Stimulated activated CD4-positive, alpha-beta T cell treated with anti-CD3 and anti-CD28 coated beads, Interleukin-1b, Interleukin-23, amount 100 ng/mL, for 48 hours (primary cell): ENCODE measurements around the gene HOXD1.

Source experiments
- DNase-seq: peaks from one replicate; pipeline ENCODE4 v3.0.0-alpha.2; 2020

Gene HOXD1

DNA sequence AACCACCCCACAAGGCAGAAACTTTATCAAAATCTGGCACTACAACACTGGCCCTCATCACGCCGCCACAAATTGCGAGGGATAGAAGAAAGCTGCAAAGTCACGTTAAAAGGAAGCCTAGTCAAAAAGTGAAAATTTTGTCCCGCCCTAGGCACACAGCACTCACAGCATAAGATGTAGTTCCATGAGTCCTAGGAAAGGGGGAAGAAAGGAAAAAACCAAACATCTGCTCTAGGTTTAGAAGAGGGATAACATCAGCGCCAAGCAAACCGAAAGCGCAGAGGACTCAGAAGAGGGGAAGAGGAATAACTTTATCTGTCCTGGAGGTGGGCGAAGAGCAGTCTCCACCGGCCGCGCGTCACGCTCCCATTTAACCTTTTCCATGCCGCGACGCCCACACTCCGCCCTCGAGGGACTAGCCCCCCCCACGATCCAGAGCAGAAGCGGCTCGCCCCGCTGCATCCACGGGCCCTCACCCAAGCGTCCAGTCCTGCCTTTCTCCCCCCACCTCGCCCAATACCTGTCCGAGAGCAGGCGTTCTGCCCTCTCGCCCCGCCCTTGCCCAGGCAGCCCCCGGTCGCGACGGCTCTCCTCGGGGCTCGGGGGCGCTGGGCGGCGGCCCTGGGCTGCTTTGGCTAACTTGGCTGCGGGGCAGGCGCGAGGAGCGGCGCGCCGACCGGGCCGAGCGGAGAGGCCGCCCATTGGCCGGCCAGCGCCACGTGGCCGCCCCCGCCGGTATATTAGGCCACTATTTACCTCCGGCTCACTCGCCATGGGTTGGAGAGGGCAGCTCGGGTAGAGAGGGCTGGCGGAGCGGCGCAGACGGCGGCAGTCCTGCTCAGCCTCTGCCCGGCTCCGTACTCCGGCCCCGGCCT, at the start of gene HOXD1:
Gene HOXD1, plus strand, starts transcription at position 770 of the 875 bp plus-strand sequence. CDS start 134 bp downstream, outside the sequence.
- DNase-seq = no peak

DNA sequence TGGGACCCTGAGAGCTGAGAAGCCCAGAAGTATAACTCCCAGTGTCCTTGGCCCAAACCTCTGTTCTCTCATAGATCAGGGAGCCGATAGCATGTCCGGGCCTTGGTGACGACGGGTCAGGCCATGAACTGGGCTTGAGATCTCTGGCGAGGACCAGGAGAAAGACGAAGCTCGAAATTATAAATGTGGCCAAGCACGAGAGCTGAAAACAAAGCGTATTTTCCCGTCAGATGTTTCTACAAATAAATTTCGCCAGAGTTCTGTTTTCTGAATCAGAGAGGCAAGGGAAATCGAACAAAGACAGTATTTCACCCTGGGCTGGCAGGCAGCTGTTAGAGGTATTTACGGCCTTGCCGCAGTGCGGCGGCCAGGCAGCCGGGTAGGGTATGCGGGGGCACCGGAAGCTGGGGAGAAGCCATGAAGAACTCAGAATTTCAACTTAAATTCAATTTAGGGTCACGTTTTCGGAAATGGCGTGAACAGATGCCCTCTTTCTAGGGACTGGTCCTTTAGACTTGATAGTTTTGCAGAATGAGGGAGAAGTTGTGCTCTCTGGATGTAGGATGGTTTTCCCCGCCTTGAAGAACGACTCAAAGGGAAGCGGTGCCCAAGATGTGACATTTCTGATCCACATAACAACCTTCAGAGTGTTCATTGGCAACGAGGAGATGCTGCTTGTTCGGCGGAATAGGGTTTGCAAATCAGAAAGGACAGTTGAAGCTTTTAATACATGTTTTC, 49.4 kb upstream of the HOXD1 start:
- DNase-seq = no peak

DNA sequence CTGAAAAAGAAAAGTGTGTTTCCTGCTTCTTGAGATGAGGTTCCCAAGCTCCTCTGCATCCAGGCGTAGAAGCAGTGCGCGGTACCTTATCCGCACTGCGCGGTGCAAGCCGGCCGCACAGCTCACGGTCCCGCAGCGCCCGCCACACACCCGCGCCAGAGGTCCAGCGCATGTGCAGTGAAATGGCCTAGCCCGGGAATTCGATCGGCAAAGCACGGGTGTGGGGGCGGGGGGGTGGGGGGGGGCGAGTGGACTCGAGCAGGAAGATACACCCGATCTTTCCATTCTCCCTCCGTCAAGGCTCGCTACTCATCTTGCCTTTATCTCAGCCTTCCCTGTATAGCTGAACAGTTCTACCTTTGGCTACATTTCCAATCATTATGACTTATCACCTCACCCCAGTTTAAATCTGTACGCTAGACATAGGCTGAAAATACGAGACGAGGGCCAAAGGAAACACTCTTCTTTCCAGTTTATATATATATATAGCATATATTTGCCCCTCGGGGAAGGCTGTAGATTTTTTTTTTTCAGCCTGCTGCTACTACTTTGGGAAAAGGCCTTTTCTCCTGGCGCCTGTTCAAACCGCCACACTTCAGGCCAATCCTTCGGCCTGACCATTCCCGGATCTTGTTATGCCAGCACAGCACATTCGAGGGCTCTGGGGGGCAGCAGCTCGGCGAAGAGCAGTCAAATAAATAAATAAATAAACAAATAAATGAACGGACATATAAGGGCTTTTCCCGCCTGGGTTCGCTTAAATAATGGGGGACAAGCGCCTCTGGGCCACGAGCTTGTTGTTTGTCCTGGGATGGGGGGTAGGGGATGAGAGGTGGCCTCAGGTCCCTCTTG, 48.6 kb upstream of the HOXD1 start:
- DNase-seq = no peak

DNA sequence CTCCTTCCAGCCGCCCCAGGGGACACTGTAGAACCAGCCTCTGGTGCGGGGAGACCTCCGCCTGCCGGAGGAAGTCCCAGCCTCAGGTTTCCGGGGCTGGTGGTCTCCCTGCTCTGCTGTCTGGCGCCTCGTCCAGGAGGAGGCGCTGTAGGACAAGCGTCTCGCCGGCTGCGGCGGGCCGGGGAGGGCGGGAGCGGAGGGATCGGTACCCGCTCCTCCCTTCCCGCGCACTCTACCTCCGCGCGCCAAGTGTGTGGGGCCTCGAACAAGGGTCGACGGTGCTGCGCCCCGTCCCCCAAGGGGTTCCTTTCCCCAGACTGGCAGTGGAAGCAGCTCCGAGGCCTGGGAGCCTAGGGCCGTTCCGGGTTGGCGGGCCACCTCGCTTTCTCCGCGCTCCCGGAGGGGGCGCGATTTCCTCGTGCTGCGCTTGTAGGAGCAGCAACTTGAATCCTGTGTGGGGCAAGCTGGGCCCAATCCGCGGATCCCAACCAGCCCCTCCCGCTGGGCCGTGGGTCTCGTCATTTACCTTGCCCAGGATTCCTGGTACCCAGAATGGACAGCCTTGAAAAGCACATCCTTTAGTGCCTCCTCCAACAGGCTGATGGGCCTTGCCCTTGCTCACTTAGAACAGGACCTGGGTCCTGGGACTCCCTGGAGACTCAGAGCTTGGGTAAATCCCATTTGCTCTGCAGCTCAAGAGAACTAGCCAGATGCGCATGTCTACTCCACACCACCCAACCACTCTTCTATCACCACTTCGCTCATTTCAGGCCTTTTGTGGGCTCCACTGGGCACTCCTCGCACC, 47.8 kb upstream of the HOXD1 start:
- peak; percentile 66 for DNase-seq

- no peak for DNase-seq
Observed at GRCh38 chr2:176142281-176142680, 46.2 kb upstream of the HOXD1 start.

GRCh38 chr2:176145085-176145969, 43.1 kb upstream of the HOXD1 start:
- DNase-seq = no peak

DNA sequence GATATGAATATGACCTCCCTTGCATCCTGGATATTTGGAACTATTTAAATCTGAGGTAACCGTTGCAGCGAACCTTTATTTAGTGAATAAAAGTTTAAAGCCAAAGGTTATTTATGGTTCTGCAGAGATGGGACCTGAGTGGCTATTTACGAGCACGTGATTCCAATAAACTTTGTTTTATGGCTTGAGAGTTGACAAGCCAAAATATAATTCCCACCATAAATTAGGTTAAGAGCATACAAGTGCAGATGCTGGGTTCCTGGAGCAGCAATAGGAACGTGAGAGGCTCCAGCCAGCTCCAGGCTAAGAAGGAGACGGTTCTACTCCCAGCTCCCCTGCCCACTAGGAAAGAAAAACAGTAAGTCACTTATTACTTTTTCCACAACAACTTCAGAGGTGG, 42.4 kb upstream of the HOXD1 start:
- no peak for DNase-seq

GRCh38 chr2:176146645-176147044, 41.8 kb upstream of the HOXD1 start:
- no peak for DNase-seq

DNA sequence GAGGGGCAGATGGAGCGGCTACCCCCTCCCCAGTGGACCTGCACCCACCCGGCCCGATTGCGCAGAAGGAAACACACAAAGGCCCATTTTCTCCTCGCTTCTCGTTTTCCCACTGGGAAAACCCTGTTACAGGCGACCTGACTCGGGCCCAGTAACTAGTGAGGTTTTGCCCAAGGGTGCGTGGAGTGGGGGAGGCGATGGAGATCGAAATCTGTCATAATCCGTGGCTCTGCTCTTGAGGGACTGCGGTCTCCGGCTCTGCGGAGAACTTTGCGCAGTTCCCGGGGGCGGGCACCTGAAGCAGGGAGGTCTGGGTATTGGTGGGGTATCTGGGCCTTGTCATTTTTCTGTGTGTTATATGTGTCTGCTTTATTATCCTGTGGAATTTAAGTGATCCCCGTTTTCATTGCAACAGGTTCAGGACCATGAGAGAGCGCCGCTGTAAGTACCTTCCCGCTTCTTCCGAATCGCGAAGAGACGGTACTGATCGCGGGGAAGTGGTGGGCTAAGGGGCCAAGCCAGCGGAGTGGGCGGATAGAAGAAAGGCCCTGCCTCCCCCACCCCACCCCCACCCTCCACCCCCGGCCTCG, 41.2 kb upstream of the HOXD1 start:
- no peak for DNase-seq

- DNase-seq = no peak
Observed at GRCh38 chr2:176147800-176148496, 40.5 kb upstream of the HOXD1 start.

GRCh38 chr2:176148751-176149421, 39.6 kb upstream of the HOXD1 start:
- DNase-seq = no peak

- no peak for DNase-seq
Observed at GRCh38 chr2:176149481-176149938, 39.0 kb upstream of the HOXD1 start.

- DNase-seq = no peak
Observed at GRCh38 chr2:176149939-176150583, 38.4 kb upstream of the HOXD1 start.

DNA sequence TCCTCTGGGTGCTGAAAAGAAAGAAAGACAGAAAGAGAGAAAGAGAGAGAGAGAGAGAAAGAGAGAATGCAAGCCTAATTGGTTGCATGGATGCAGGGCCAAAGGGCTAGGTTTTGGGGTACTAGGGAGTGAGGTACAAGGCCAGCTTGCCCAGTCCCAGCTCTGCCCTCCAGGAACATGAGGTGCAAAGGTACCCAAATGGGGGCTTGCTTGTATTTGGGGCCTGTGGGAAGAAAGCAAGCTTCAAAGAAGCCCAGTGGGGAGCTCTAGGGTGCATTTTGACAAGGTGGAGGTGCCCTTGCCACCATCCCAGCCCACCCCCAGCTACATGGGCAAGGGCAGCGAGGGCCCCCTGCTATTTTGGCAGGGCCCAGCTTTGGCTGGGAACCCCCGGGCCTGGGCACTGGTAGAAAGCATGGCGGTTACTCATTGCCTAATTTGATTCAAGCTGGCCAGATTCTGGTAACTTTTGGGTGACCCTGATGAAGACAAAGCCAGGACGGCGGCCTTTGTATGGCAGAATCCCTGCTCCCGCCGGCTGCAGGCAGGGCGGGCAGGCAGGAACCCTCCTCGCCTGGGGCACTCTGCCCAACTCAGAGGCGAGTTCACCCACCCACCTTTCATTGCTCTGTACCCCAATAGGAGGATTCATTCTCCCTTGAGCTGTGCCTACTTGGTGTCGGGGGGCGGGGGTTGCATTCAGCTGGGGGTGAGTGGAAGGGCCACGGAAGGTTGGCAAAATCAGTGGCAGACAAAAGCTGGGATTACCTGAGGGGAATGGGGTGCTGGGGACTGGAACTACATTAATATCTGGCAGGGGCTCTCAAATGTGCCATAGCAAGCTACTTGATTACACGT, 37.7 kb upstream of the HOXD1 start:
- DNase-seq = no peak

DNA sequence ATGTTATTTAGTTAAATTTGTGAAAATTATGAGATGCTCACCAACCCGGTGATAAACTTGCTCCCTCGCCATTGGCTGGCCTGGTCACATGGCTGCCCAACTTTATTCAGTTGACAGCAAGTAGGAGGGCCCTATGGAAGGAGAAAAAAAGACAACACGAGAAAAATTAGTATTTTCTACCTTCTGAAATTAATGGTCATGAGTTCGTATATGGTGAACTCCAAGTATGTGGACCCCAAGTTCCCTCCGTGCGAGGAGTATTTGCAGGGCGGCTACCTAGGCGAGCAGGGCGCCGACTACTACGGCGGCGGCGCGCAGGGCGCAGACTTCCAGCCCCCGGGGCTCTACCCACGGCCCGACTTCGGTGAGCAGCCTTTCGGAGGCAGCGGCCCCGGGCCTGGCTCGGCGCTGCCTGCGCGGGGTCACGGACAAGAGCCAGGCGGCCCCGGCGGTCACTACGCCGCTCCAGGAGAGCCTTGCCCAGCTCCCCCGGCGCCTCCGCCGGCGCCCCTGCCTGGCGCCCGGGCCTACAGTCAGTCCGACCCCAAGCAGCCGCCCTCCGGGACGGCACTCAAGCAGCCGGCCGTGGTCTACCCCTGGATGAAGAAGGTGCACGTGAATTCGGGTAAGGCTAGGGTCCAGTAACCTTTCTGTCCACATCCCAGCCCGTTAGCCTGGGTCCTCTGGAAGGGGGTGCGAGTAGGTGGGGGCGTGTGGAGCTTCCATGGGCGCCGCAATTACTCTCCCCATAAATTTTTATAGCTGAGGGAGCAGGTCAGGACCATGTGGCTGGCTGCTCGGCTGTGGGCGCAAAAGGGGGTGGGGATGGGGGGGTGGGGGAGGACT, 36.8 kb upstream of the HOXD1 start, which contains the start of gene HOXD4:
Gene HOXD4, plus strand, starts transcription at position 109 of the 846 bp plus-strand sequence. Its CDS starts 84 bp downstream, at position 193.
- DNase-seq = no peak

DNA sequence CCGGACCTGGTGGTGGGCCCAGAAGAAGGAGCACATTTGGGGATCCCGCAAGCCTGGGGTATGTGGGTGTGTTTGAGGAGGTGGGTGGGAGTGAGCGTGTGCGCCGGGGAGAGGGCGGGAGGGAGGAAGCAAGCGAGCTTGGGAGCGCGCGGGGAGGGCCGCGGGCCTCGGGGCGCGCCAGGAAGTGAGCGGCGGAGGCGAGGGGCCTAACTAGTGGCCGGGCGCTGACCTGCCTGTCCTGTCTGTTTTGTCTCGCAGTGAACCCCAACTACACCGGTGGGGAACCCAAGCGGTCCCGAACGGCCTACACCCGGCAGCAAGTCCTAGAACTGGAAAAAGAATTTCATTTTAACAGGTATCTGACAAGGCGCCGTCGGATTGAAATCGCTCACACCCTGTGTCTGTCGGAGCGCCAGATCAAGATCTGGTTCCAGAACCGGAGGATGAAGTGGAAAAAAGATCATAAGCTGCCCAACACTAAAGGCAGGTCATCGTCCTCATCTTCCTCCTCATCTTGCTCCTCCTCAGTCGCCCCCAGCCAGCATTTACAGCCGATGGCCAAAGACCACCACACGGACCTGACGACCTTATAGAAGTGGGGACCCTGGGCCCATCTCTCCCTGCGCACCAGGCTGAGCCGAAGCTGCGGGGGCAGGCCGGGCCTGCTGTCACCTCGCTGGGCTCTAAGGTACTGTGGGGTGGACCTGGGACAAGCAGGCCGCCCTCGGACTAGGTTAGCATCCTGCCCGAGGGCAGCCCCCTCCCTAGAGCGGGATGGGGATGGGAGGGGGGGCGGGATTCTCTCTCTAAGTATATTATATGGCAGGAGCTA, 35.9 kb upstream of the HOXD1 start:
- no peak for DNase-seq
